H1 (cell line): ENCODE measurements around the gene TCTN3. TPM values are rescaled to one million over a fixed set of nuclear protein-coding genes. Genes with fewer than 3 reads are reported as not detected.

Source experiments
- CTCF ChIA-PET: fragments of 300-600 bp; sonication (Branson Sonifier 250); formaldehyde crosslinking; loops from one replicate; lab custom pipeline; 2021; ENCODE audit not compliant: partially characterized antibody; lab: Charles Lee
- POLR2A ChIA-PET: fragments of 300-600 bp; sonication (Branson Sonifier 250); formaldehyde crosslinking; loops from one replicate; lab custom pipeline; 2021; ENCODE audit warnings: inconsistent platforms; ENCODE audit not compliant: partially characterized antibody; lab: Charles Lee
- DNase-seq, 2 experiments: peaks; one replicate each; pipeline versions ENCODE4 v3.0.0 to v3.0.0-alpha.2; 2010 to 2022; ENCODE audit warnings: low spot score in 2 of 2, low read depth in 1 of 2, mixed read lengths in 1 of 2
- FAIRE-seq: peaks from 2 replicates; lab custom pipeline; 2011; peaks lifted over from hg19 to GRCh38; lab: Jason Lieb, UNC
- H2AFZ ChIP-seq: 2 replicates; pipeline ENCODE4 v1.8.1; 2012; ENCODE audit warnings: low read length, inconsistent platforms
- H2AK5ac ChIP-seq: 2 replicates; pipeline ENCODE4 v1.6.1; 2013; ENCODE audit warnings: low read depth, low read length
- H2BK120ac ChIP-seq: replicated peaks from 2 replicates; pipeline ENCODE3; 2013; ENCODE audit warnings: low read depth, low read length, inconsistent platforms
- H2BK12ac ChIP-seq: 2 replicates; pipeline ENCODE4 v1.6.1; 2013; ENCODE audit warnings: low read depth, low read length
- H2BK15ac ChIP-seq: 2 replicates; pipeline ENCODE4 v1.6.1; 2013; ENCODE audit warnings: low read length
- H2BK20ac ChIP-seq: 2 replicates; pipeline ENCODE4 v1.6.1; 2013; ENCODE audit warnings: low read length
- H2BK5ac ChIP-seq: 2 replicates; pipeline ENCODE4 v1.6.1; 2013; ENCODE audit warnings: low read depth, low read length
- H3K14ac ChIP-seq: 2 replicates; pipeline ENCODE4 v1.6.1; 2013; ENCODE audit warnings: inconsistent platforms; ENCODE audit not compliant: insufficient read length
- H3K18ac ChIP-seq: 2 replicates; pipeline ENCODE4 v1.6.1; 2013; ENCODE audit warnings: low read length; ENCODE audit errors: extremely low read depth
- H3K23ac ChIP-seq: 2 replicates; pipeline ENCODE4 v1.6.1; 2013; ENCODE audit warnings: inconsistent platforms; ENCODE audit not compliant: insufficient read length
- H3K23me2 ChIP-seq: 2 replicates; pipeline ENCODE4 v1.6.1; 2013; ENCODE audit warnings: low read depth, low read length
- H3K27ac ChIP-seq: 2 replicates; pipeline ENCODE4 v1.6.1; 2011; ENCODE audit warnings: low read depth, low read length, inconsistent platforms
- H3K27me3 ChIP-seq, 4 experiments: replicated peaks in 1 of 4; 1 replicate in 1 of 4; 2 replicates in 3 of 4; pipeline versions ENCODE4 v1.6.1 to v1.8.1; 2011 to 2013; ENCODE audit warnings: low read length in 3 of 4, mild to moderate bottlenecking in 3 of 4, inconsistent platforms in 2 of 4, mixed read lengths in 2 of 4, moderate library complexity in 1 of 4; ENCODE audit not compliant: control insufficient read depth in 3 of 4, insufficient read depth in 3 of 4; ENCODE audit errors: extremely low read depth in 1 of 4
- H3K36me3 ChIP-seq, 4 experiments: 2 replicates each; pipeline versions ENCODE4 v1.6.1 to v1.8.1; 2011 to 2013; ENCODE audit warnings: mild to moderate bottlenecking in 4 of 4, low read length in 3 of 4, moderate library complexity in 2 of 4, control low read depth in 1 of 4, inconsistent platforms in 1 of 4; ENCODE audit not compliant: insufficient read depth in 4 of 4, control insufficient read depth in 2 of 4
- H3K4ac ChIP-seq: replicated peaks from 2 replicates; pipeline ENCODE3; 2013; ENCODE audit warnings: low read length, low read depth, mixed read lengths, inconsistent platforms; ENCODE audit not compliant: insufficient read length
- H3K4me1 ChIP-seq, 4 experiments: replicated peaks in 1 of 4; 1 replicate in 1 of 4; 2 replicates in 3 of 4; pipeline versions ENCODE4 v1.6.1 to v1.8.1; 2011 to 2013; ENCODE audit warnings: low read length in 3 of 4, inconsistent platforms in 2 of 4, mixed read lengths in 1 of 4; ENCODE audit not compliant: insufficient read depth in 4 of 4, control insufficient read depth in 3 of 4
- H3K4me2 ChIP-seq, 2 experiments: 2 replicates each; pipeline versions ENCODE4 v1.6.1 to v1.8.1; 2011 to 2013; ENCODE audit warnings: low read depth in 2 of 2, low read length in 2 of 2, control low read depth in 1 of 2, inconsistent platforms in 1 of 2, mild to moderate bottlenecking in 1 of 2; ENCODE audit not compliant: insufficient read depth in 1 of 2
- H3K4me3 ChIP-seq, 4 experiments: fragments of 200-600, 300-600 bp in 1 of 4; sonication (generic), shearing (Covaris generic), sonication (Bioruptor Twin) in 1 of 4; 2 replicates each; pipeline versions ENCODE4 v1.5.1 to v1.8.1; 2011 to 2016; ENCODE audit warnings: low read length in 4 of 4, low read depth in 3 of 4, control low read depth in 2 of 4, inconsistent platforms in 2 of 4, mild to moderate bottlenecking in 2 of 4, mixed read lengths in 1 of 4, moderate library complexity in 1 of 4; ENCODE audit not compliant: insufficient read depth in 2 of 4; ENCODE audit errors: extremely low read depth in 1 of 4
- H3K56ac ChIP-seq: replicated peaks from 2 replicates; pipeline ENCODE3; 2013; ENCODE audit warnings: low read depth, mild to moderate bottlenecking, mixed read lengths, low read length, inconsistent platforms; ENCODE audit not compliant: insufficient read length
- H3K79me1 ChIP-seq: 2 replicates; pipeline ENCODE4 v1.6.1; 2013; ENCODE audit warnings: low read depth, low read length, control low read depth
- H3K79me2 ChIP-seq, 2 experiments: 2 replicates each; pipeline versions ENCODE4 v1.6.1 to v1.8.1; 2012 to 2013; ENCODE audit warnings: low read length in 2 of 2, mild to moderate bottlenecking in 2 of 2, inconsistent platforms in 1 of 2; ENCODE audit not compliant: insufficient read depth in 2 of 2, control insufficient read depth in 1 of 2
- H3K9ac ChIP-seq, 4 experiments: replicated peaks in 1 of 4; 1 replicate in 1 of 4; 2 replicates in 3 of 4; pipeline versions ENCODE4 v1.6.1 to v1.8.1; 2011 to 2013; ENCODE audit warnings: low read depth in 3 of 4, low read length in 3 of 4, control low read depth in 2 of 4, mild to moderate bottlenecking in 2 of 4, moderate library complexity in 2 of 4, inconsistent platforms in 1 of 4; ENCODE audit errors: extremely low read depth in 1 of 4
- H3K9me3 ChIP-seq, 2 experiments: 2 replicates each; pipeline versions ENCODE4 v1.6.1 to v1.8.1; 2012 to 2013; ENCODE audit warnings: mild to moderate bottlenecking in 2 of 2, moderate library complexity in 2 of 2, control low read depth in 1 of 2, inconsistent platforms in 1 of 2, low read depth in 1 of 2, low read length in 1 of 2, mixed read lengths in 1 of 2; ENCODE audit not compliant: insufficient read depth in 2 of 2
- H4K20me1 ChIP-seq, 2 experiments: replicated peaks in 1 of 2; 2 replicates each; pipeline versions ENCODE3 to v1.8.1; 2011 to 2013; ENCODE audit warnings: inconsistent platforms in 2 of 2, low read length in 2 of 2, mild to moderate bottlenecking in 1 of 2; ENCODE audit not compliant: insufficient read depth in 2 of 2, control insufficient read depth in 1 of 2
- H4K5ac ChIP-seq: 2 replicates; pipeline ENCODE4 v1.6.1; 2013; ENCODE audit warnings: low read length, low read depth, mixed read lengths, inconsistent platforms; ENCODE audit not compliant: insufficient read length
- H4K8ac ChIP-seq: 2 replicates; pipeline ENCODE4 v1.8.0; 2013; ENCODE audit warnings: mild to moderate bottlenecking, moderate library complexity, low read length, inconsistent platforms; ENCODE audit not compliant: insufficient read depth; ENCODE audit errors: extremely low read depth
- H4K91ac ChIP-seq: replicated peaks from 2 replicates; pipeline ENCODE3; 2013; ENCODE audit warnings: low read length, mixed read lengths, inconsistent platforms; ENCODE audit not compliant: insufficient read length
- TEAD4 ChIP-seq: IDR thresholded peaks from 2 replicates; pipeline ENCODE4 v1.6.1; 2012; ENCODE audit warnings: low read depth, low read length, inconsistent platforms, mixed read lengths
- WGBS, 2 experiments: shearing (Covaris generic) in 1 of 2; methylation state at CpG; one replicate each; pipeline versions ENCODE4 v1.1.6 to v1.1.7; 2013 to 2015; ENCODE audit warnings: low lambda C conversion rate in 2 of 2, mixed read lengths in 2 of 2, inconsistent platforms in 1 of 2, low coverage in 1 of 2, missing lambda C conversion rate in 1 of 2; ENCODE audit not compliant: insufficient replicate concordance in 2 of 2, insufficient coverage in 1 of 2, insufficient read length in 1 of 2; ENCODE audit errors: extremely low coverage in 1 of 2, missing lambda C conversion rate in 1 of 2; 5-methylcytosine and 5-hydroxymethylcytosine counted together
- polyA plus RNA-seq, 7 experiments: library from polyadenylated mRNA; depleted of rRNA in 3 of 7; stranded (reverse) in 5 of 7; unstranded in 2 of 7; fragments of >200 nt in 5 of 7; fragments of 200-250 nt in 2 of 7; gene quantifications; 1 replicate in 5 of 7; 2 replicates in 1 of 7; 4 replicates in 1 of 7; pipeline versions ENCODE4 v1.2.1 to v1.2.3, GENCODE V29; 2011 to 2013; ENCODE audit warnings: missing spikeins in 2 of 7, mixed read lengths in 2 of 7
- total RNA-seq: library from RNA; stranded (reverse); fragmentation: NEBNext Ultra II Directional; extraction: Animal tissue kit (Norgen Biotek cat#: 25700); gene quantifications from 2 replicates; pipeline ENCODE4 v1.2.1, GENCODE V29; 2021

Gene TCTN3
- total and polyA plus RNA-seq, 2 of the 8 experiments (the other 6 are each of a cell fraction or from before 2014, with no cell fraction given): 34.7 to 39.8 TPM

- H3K36me3 ChIP-seq: no peaks in the 10 kb centered on the region
- H3K18ac ChIP-seq: no peak overlapping the region
- no peak overlapping the region for H4K5ac ChIP-seq
- H3K27me3 ChIP-seq: no peaks in the 10 kb centered on the region
- no peak overlapping the region for H2BK20ac ChIP-seq
- H3K9ac ChIP-seq: no peak overlapping the region
- POLR2A ChIA-PET: no interaction called here
- H2BK5ac ChIP-seq: no peak overlapping the region
- H3K79me1 ChIP-seq: no peaks in the 10 kb centered on the region
- DNase-seq (no peak), FAIRE-seq (no peak)
- H3K4me3 ChIP-seq: no peak overlapping the region
- TF ChIP-seq TEAD4: no peak
- H3K9me3 ChIP-seq: no peaks in the 10 kb centered on the region; a peak in 1 of 4 replicates
- H3K23me2 ChIP-seq: no peaks in the 10 kb centered on the region
- H4K20me1 ChIP-seq: no peaks in the 10 kb centered on the region
- no peak overlapping the region for H2BK12ac ChIP-seq
- H3K14ac ChIP-seq: no peak overlapping the region
- 89% methylated on average over 3 of the region's 3 CpGs; no CpG with 5 or more reads in 1 of the 2 experiments for WGBS, 2 experiments
- no peak overlapping the region for H2AFZ ChIP-seq
- CTCF ChIA-PET: no interaction called here
- no peak overlapping the region for H4K8ac ChIP-seq
- H2AK5ac ChIP-seq: no peak overlapping the region
- H3K56ac ChIP-seq: no peak overlapping the region
- H3K27ac ChIP-seq: no peak overlapping the region
- no peak overlapping the region for H2BK120ac ChIP-seq
- H3K4ac ChIP-seq: no peak overlapping the region
- H3K4me2 ChIP-seq: no peak overlapping the region
- H3K23ac ChIP-seq: no peak overlapping the region
- H3K79me2 ChIP-seq: no peaks in the 10 kb centered on the region
- no peaks in the 10 kb centered on the region for H3K4me1 ChIP-seq
- H2BK15ac ChIP-seq: no peak overlapping the region
- no peak overlapping the region for H4K91ac ChIP-seq
Measured at GRCh38 chr10:95739056-95739455, 45.3 kb upstream of the TCTN3 start.
